ENCODE results near the gene GARNL3.

Gene GARNL3

GRCh38 chr9:127418037-127418471 is 153.5 kb downstream of the GARNL3 start:
- Histone ChIP-seq H3K27ac (replicated peaks) (no peak overlapping the region), H3K27me3 (ENCODE audit: insufficient read depth, poor library complexity, severe bottlenecking) (no peaks in the 10 kb centered on the region), H3K4me3 (replicated peaks; ENCODE audit: insufficient read depth, low read length) (no peak overlapping the region)
- peak in 1 of 2 experiments; percentile 32 for DNase-seq (ENCODE audit: low read depth in 1 of 2, low spot score in 1 of 2)
- TF ChIP-seq POLR2AphosphoS5 (IDR thresholded peaks at IDR 0.05; ENCODE audit: low read depth): no peak
- TF ChIP-seq CTCF (IDR thresholded peaks at IDR 0.05; ENCODE audit: insufficient read depth, low read length): peak; percentile 17

- peak in 1 of 2 experiments; percentile 50 for DNase-seq (ENCODE audit: low read depth in 1 of 2, low spot score in 1 of 2)
- H3K4me3 ChIP-seq (replicated peaks; ENCODE audit: insufficient read depth, low read length): no peak overlapping the region
- H3K27ac ChIP-seq (replicated peaks): no peak overlapping the region
- H3K27me3 ChIP-seq (ENCODE audit: insufficient read depth, poor library complexity, severe bottlenecking): no peaks in the 10 kb centered on the region
- TF ChIP-seq REST (IDR thresholded peaks at IDR 0.05; ENCODE audit: insufficient replicate concordance, low read depth): no peak
- no peak for TF ChIP-seq GABPA (IDR thresholded peaks at IDR 0.05; ENCODE audit: low read depth)
- TF ChIP-seq SPI1 (IDR thresholded peaks at IDR 0.05; ENCODE audit: borderline replicate concordance, low read depth): no peak
- TF ChIP-seq POLR2AphosphoS5 (IDR thresholded peaks at IDR 0.05; ENCODE audit: low read depth): no peak
- TF ChIP-seq CTCF (IDR thresholded peaks at IDR 0.05; ENCODE audit: insufficient read depth, low read length): no peak
Observed at GRCh38 chr9:127419348-127419747, 154.8 kb downstream of the GARNL3 start.

- Histone ChIP-seq H3K4me3 (replicated peaks; ENCODE audit: insufficient read depth, low read length) (no peak overlapping the region), H3K27ac (replicated peaks) (no peak overlapping the region), H3K27me3 (ENCODE audit: insufficient read depth, poor library complexity, severe bottlenecking) (no peaks in the 10 kb centered on the region)
- DNase-seq (ENCODE audit: low read depth in 1 of 2, low spot score in 1 of 2): no peak
- TF ChIP-seq POLR2AphosphoS5 (IDR thresholded peaks at IDR 0.05; ENCODE audit: low read depth) (no peak), REST (IDR thresholded peaks at IDR 0.05; ENCODE audit: insufficient replicate concordance, low read depth) (no peak), CTCF (IDR thresholded peaks at IDR 0.05; ENCODE audit: insufficient read depth, low read length) (no peak), SPI1 (IDR thresholded peaks at IDR 0.05; ENCODE audit: borderline replicate concordance, low read depth) (no peak), GABPA (IDR thresholded peaks at IDR 0.05; ENCODE audit: low read depth) (no peak)
Observed at GRCh38 chr9:127421057-127421456, 156.5 kb downstream of the GARNL3 start.

GRCh38 chr9:127422133-127422782 is 157.7 kb downstream of the GARNL3 start:
- DNase-seq (ENCODE audit: low read depth in 1 of 2, low spot score in 1 of 2): no peak
- Histone ChIP-seq H3K27ac (replicated peaks) (no peak overlapping the region), H3K4me3 (replicated peaks; ENCODE audit: insufficient read depth, low read length) (no peak overlapping the region), H3K27me3 (ENCODE audit: insufficient read depth, poor library complexity, severe bottlenecking) (no peaks in the 10 kb centered on the region)
- TF ChIP-seq POLR2AphosphoS5 (IDR thresholded peaks at IDR 0.05; ENCODE audit: low read depth) (no peak), REST (IDR thresholded peaks at IDR 0.05; ENCODE audit: insufficient replicate concordance, low read depth) (no peak), SPI1 (IDR thresholded peaks at IDR 0.05; ENCODE audit: borderline replicate concordance, low read depth) (peak; percentile 49; the same call in 1 of the 2 replicates)

Data from HL-60 (cell line).